ENCODE results near the gene IL21R. TPM values are rescaled to one million over a fixed set of nuclear protein-coding genes. Genes with fewer than 3 reads are reported as not detected.

IL21R gene
- total RNA-seq, 1 donor = 10.1 TPM

GRCh38 chr16:27472091-27473020 lies 70.4 kb downstream of the IL21R start:
- no peak for TF ChIP-seq CTCF (IDR thresholded peaks at IDR 0.05; ENCODE audit: extremely low read depth, low read depth, low read length)
- H3K4me3 ChIP-seq (ENCODE audit: insufficient read depth, low read length) = no peak overlapping the region
- H2AFZ ChIP-seq (ENCODE audit: low read length) = no peak overlapping the region
- no peaks in the 10 kb centered on the region for H3K27me3 ChIP-seq (ENCODE audit: insufficient read depth, low read length)
- H3K9me3 ChIP-seq (ENCODE audit: low read depth, low read length) = no peaks in the 10 kb centered on the region
- H3K4me1 ChIP-seq (ENCODE audit: insufficient read depth, low read length) = peaks cover 32% of the 10 kb centered on the region
- DNase-seq (ENCODE audit: insufficient read length, low spot score, missing footprints) = peak; percentile 90
- peak overlapping the region; percentile 61 for H3K27ac ChIP-seq (ENCODE audit: low read depth, low read length)
- H3K36me3 ChIP-seq (ENCODE audit: insufficient read depth, low read length) = peaks cover 78% of the 10 kb centered on the region
- no peaks in the 10 kb centered on the region for H3K79me2 ChIP-seq (ENCODE audit: insufficient read depth, low read length)
- no peaks in the 10 kb centered on the region for H4K20me1 ChIP-seq (ENCODE audit: insufficient read depth, low read length)
- H3K4me2 ChIP-seq (ENCODE audit: insufficient read depth, low read length) = no peak overlapping the region

GRCh38 chr16:27473101-27473900 lies 71.3 kb downstream of the IL21R start:
- Histone ChIP-seq H3K9me3 (ENCODE audit: low read depth, low read length) (no peaks in the 10 kb centered on the region), H3K79me2 (ENCODE audit: insufficient read depth, low read length) (no peaks in the 10 kb centered on the region), H3K4me1 (ENCODE audit: insufficient read depth, low read length) (peaks cover 32% of the 10 kb centered on the region), H3K4me3 (ENCODE audit: insufficient read depth, low read length) (no peak overlapping the region), H4K20me1 (ENCODE audit: insufficient read depth, low read length) (no peaks in the 10 kb centered on the region), H3K27ac (ENCODE audit: low read depth, low read length) (peak overlapping the region; percentile 61), H3K27me3 (ENCODE audit: insufficient read depth, low read length) (no peaks in the 10 kb centered on the region), H3K4me2 (ENCODE audit: insufficient read depth, low read length) (no peak overlapping the region), H2AFZ (ENCODE audit: low read length) (no peak overlapping the region), H3K36me3 (ENCODE audit: insufficient read depth, low read length) (peaks cover 78% of the 10 kb centered on the region)
- no peak for TF ChIP-seq CTCF (IDR thresholded peaks at IDR 0.05; ENCODE audit: extremely low read depth, low read depth, low read length)
- DNase-seq (ENCODE audit: insufficient read length, low spot score, missing footprints) = peak; percentile 60

- Histone ChIP-seq H4K20me1 (ENCODE audit: insufficient read depth, low read length) (no peaks in the 10 kb centered on the region), H3K4me1 (ENCODE audit: insufficient read depth, low read length) (peaks cover 32% of the 10 kb centered on the region), H3K4me3 (ENCODE audit: insufficient read depth, low read length) (no peak overlapping the region), H3K9me3 (ENCODE audit: low read depth, low read length) (no peaks in the 10 kb centered on the region), H3K27me3 (ENCODE audit: insufficient read depth, low read length) (no peaks in the 10 kb centered on the region), H3K36me3 (ENCODE audit: insufficient read depth, low read length) (peaks cover 78% of the 10 kb centered on the region), H2AFZ (ENCODE audit: low read length) (no peak overlapping the region), H3K27ac (ENCODE audit: low read depth, low read length) (no peak overlapping the region), H3K79me2 (ENCODE audit: insufficient read depth, low read length) (no peaks in the 10 kb centered on the region), H3K4me2 (ENCODE audit: insufficient read depth, low read length) (no peak overlapping the region)
- DNase-seq (ENCODE audit: insufficient read length, low spot score, missing footprints) = peak; percentile 46
- TF ChIP-seq CTCF (IDR thresholded peaks at IDR 0.05; ENCODE audit: extremely low read depth, low read depth, low read length) = no peak
These were observed 72.1 kb downstream of the IL21R start for GRCh38 chr16:27474041-27474440.

- no peaks in the 10 kb centered on the region for H3K27me3 ChIP-seq (ENCODE audit: insufficient read depth, low read length)
- H3K27ac ChIP-seq (ENCODE audit: low read depth, low read length) = peak overlapping the region; percentile 81
- H3K9me3 ChIP-seq (ENCODE audit: low read depth, low read length) = no peaks in the 10 kb centered on the region
- H3K79me2 ChIP-seq (ENCODE audit: insufficient read depth, low read length) = no peaks in the 10 kb centered on the region
- no peak for TF ChIP-seq CTCF (IDR thresholded peaks at IDR 0.05; ENCODE audit: extremely low read depth, low read depth, low read length)
- H3K4me1 ChIP-seq (ENCODE audit: insufficient read depth, low read length) = peaks cover 32% of the 10 kb centered on the region
- no peak overlapping the region for H3K4me2 ChIP-seq (ENCODE audit: insufficient read depth, low read length)
- peaks cover 76% of the 10 kb centered on the region for H3K36me3 ChIP-seq (ENCODE audit: insufficient read depth, low read length)
- H3K4me3 ChIP-seq (ENCODE audit: insufficient read depth, low read length) = no peak overlapping the region
- no peak overlapping the region for H2AFZ ChIP-seq (ENCODE audit: low read length)
- DNase-seq (ENCODE audit: insufficient read length, low spot score, missing footprints) = peak; percentile 85
- H4K20me1 ChIP-seq (ENCODE audit: insufficient read depth, low read length) = no peaks in the 10 kb centered on the region
These were observed 72.9 kb downstream of the IL21R start for GRCh38 chr16:27474921-27475320.
